GM12864 (cell line): ENCODE results near the gene BBOX1.

Source experiments
- DNase-seq: peaks from one replicate; pipeline ENCODE4 v3.0.0-alpha.2; 2011; ENCODE audit warnings: low read depth
- H3K4me3 ChIP-seq: 2 replicates; pipeline ENCODE4 v1.5.1; 2011; ENCODE audit warnings: mild to moderate bottlenecking, low read depth, low read length, control low read depth
- CTCF ChIP-seq: IDR thresholded peaks from 2 replicates; pipeline ENCODE4 v1.5.1; 2011; ENCODE audit warnings: low read depth, mild to moderate bottlenecking, moderate library complexity, low read length, control low read depth, inconsistent platforms; ENCODE audit errors: missing control alignments

Gene BBOX1

GRCh38 chr11:27139742-27140367 lies 99.2 kb downstream of the BBOX1 start:
- DNase-seq, result no peak
- H3K4me3 ChIP-seq, result no peak overlapping the region
- no peak for TF ChIP-seq CTCF

GRCh38 chr11:27141576-27141975 lies 101.0 kb downstream of the BBOX1 start:
- no peak for TF ChIP-seq CTCF
- DNase-seq, result no peak
- no peak overlapping the region for H3K4me3 ChIP-seq

GRCh38 chr11:27147916-27148315 lies 107.3 kb downstream of the BBOX1 start:
- DNase-seq, result no peak
- H3K4me3 ChIP-seq, result no peak overlapping the region
- TF ChIP-seq CTCF, result no peak

GRCh38 chr11:27148506-27148905 lies 107.9 kb downstream of the BBOX1 start:
- no peak for DNase-seq
- TF ChIP-seq CTCF, result no peak
- no peak overlapping the region for H3K4me3 ChIP-seq

- no peak overlapping the region for H3K4me3 ChIP-seq
- no peak for TF ChIP-seq CTCF
- DNase-seq, result no peak
These were observed 109.5 kb downstream of the BBOX1 start for GRCh38 chr11:27150098-27150497.

- no peak for DNase-seq
- TF ChIP-seq CTCF, result no peak
- no peak overlapping the region for H3K4me3 ChIP-seq
These were observed 112.5 kb downstream of the BBOX1 start for GRCh38 chr11:27153136-27153535.
